Effector memory CD4-positive, alpha-beta T cell (primary cell): ENCODE data around the gene UBAC2.
"Not testable (repeated sequence)": the region's sequence is repeated elsewhere in the genome, so short reads cannot be mapped to it uniquely, and the experiment has no call there.

Experiments
- DNase-seq, 3 donors: peaks; one replicate each; pipeline ENCODE4 v3.0.0-alpha.2; 2020
- H3K27ac ChIP-seq: 2 replicates; pipeline ENCODE4 v1.7.0; 2013; ENCODE audit warnings: mild to moderate bottlenecking, low read length, moderate library complexity; ENCODE audit not compliant: insufficient read depth, poor library complexity, severe bottlenecking
- H3K27me3 ChIP-seq: replicated peaks from 2 replicates; pipeline ENCODE4 v1.7.0; 2013; ENCODE audit warnings: mild to moderate bottlenecking, low read length; ENCODE audit not compliant: insufficient read depth, control insufficient read depth, poor library complexity, severe bottlenecking
- H3K36me3 ChIP-seq: 2 replicates; pipeline ENCODE4 v1.7.0; 2013; ENCODE audit warnings: mild to moderate bottlenecking, low read length, moderate library complexity; ENCODE audit not compliant: control insufficient read depth, insufficient read depth
- H3K4me1 ChIP-seq: 2 replicates; pipeline ENCODE4 v1.7.0; 2013; ENCODE audit warnings: low read length, mild to moderate bottlenecking; ENCODE audit not compliant: control insufficient read depth, insufficient read depth, poor library complexity, severe bottlenecking
- H3K4me3 ChIP-seq: 2 replicates; pipeline ENCODE4 v1.7.0; 2013; ENCODE audit warnings: low read length, low read depth, mild to moderate bottlenecking; ENCODE audit not compliant: insufficient read depth, poor library complexity, severe bottlenecking
- H3K9me3 ChIP-seq: 2 replicates; pipeline ENCODE4 v1.7.0; 2013; ENCODE audit warnings: mild to moderate bottlenecking, low read length, moderate library complexity; ENCODE audit not compliant: control insufficient read depth

Gene UBAC2

GRCh38 chr13:99383511-99383921 is 182.9 kb downstream of the UBAC2 start:
- Histone ChIP-seq H3K27ac (peak overlapping the region; percentile 74), H3K27me3 (no peaks in the 10 kb centered on the region), H3K4me3 (peak overlapping the region; percentile 13), H3K4me1 (peaks cover 84% of the 10 kb centered on the region), H3K36me3 (no peaks in the 10 kb centered on the region), H3K9me3 (no peaks in the 10 kb centered on the region)
- no peak for DNase-seq

GRCh38 chr13:99383946-99384345 is 183.3 kb downstream of the UBAC2 start:
- no peaks in the 10 kb centered on the region for H3K36me3 ChIP-seq
- peak overlapping the region; percentile 74 for H3K27ac ChIP-seq

GRCh38 chr13:99384468-99384867 is 183.8 kb downstream of the UBAC2 start:
- Histone ChIP-seq H3K4me1 (peaks cover 84% of the 10 kb centered on the region), H3K27ac (peak overlapping the region; percentile 74), H3K27me3 (no peaks in the 10 kb centered on the region), H3K4me3 (no peak overlapping the region), H3K36me3 (no peaks in the 10 kb centered on the region), H3K9me3 (no peaks in the 10 kb centered on the region)
- DNase-seq: peak in 1 of 3 donors; percentile 37

More at GRCh38 chr13:99383946-99384345, 183.3 kb downstream of the UBAC2 start:
- Histone ChIP-seq H3K4me3 (peak overlapping the region; percentile 13), H3K27me3 (no peaks in the 10 kb centered on the region), H3K4me1 (peaks cover 84% of the 10 kb centered on the region), H3K9me3 (no peaks in the 10 kb centered on the region)
- no peak for DNase-seq

GRCh38 chr13:99385161-99385560 is 184.5 kb downstream of the UBAC2 start:
- Histone ChIP-seq H3K36me3 (no peaks in the 10 kb centered on the region), H3K9me3 (no peaks in the 10 kb centered on the region), H3K4me3 (no peak overlapping the region), H3K4me1 (peaks cover 82% of the 10 kb centered on the region), H3K27me3 (no peaks in the 10 kb centered on the region), H3K27ac (peak overlapping the region; percentile 74)
- no peak for DNase-seq

GRCh38 chr13:99385940-99386339 is 185.3 kb downstream of the UBAC2 start:
- peaks cover 74% of the 10 kb centered on the region for H3K4me1 ChIP-seq
- no peak overlapping the region for H3K4me3 ChIP-seq
- H3K27me3 ChIP-seq: no peaks in the 10 kb centered on the region
- H3K27ac ChIP-seq: peak overlapping the region; percentile 74
- no peaks in the 10 kb centered on the region for H3K9me3 ChIP-seq
- DNase-seq: no peak
- H3K36me3 ChIP-seq: no peaks in the 10 kb centered on the region

- DNase-seq: no peak
- Histone ChIP-seq H3K27ac (peak overlapping the region; percentile 37), H3K4me1 (peaks cover 69% of the 10 kb centered on the region), H3K9me3 (no peaks in the 10 kb centered on the region), H3K36me3 (no peaks in the 10 kb centered on the region), H3K27me3 (no peaks in the 10 kb centered on the region), H3K4me3 (no peak overlapping the region)
Observed at GRCh38 chr13:99386495-99386894, 185.8 kb downstream of the UBAC2 start.

- Histone ChIP-seq H3K27me3 (no peaks in the 10 kb centered on the region), H3K27ac (peak overlapping the region; percentile 47), H3K36me3 (no peaks in the 10 kb centered on the region), H3K9me3 (no peaks in the 10 kb centered on the region), H3K4me1 (peaks cover 62% of the 10 kb centered on the region), H3K4me3 (no peak overlapping the region)
- DNase-seq: peak; percentile 64 to 71 (median 69)
Observed at GRCh38 chr13:99386911-99387788, 186.5 kb downstream of the UBAC2 start.

GRCh38 chr13:99388334-99388923 is 187.8 kb downstream of the UBAC2 start:
- Histone ChIP-seq H3K4me3 (no peak overlapping the region), H3K27ac (peak overlapping the region; percentile 47), H3K27me3 (no peaks in the 10 kb centered on the region), H3K36me3 (no peaks in the 10 kb centered on the region), H3K4me1 (peaks cover 49% of the 10 kb centered on the region), H3K9me3 (no peaks in the 10 kb centered on the region)
- no peak for DNase-seq

GRCh38 chr13:99389094-99389493 is 188.4 kb downstream of the UBAC2 start:
- H3K27me3 ChIP-seq, DNase-seq, H3K9me3 ChIP-seq, H3K4me3 ChIP-seq, H3K36me3 ChIP-seq, H3K27ac ChIP-seq: not testable (repeated sequence)
- H3K4me1 ChIP-seq: peaks cover 43% of the 10 kb centered on the region
